Measurements from ENCODE around the gene OXT. TPM values are rescaled to one million over a fixed set of nuclear protein-coding genes. Genes with fewer than 3 reads are reported as not detected.

The OXT gene
- total RNA-seq, 2 experiments from 2014 or later: not detected

GRCh38 chr20:3094848-3095629, 23.6 kb downstream of the OXT start:
- H3K36me3 Mint-ChIP-seq (ENCODE audit: low read depth): no peaks in the 10 kb centered on the region
- no peaks in the 10 kb centered on the region for H3K9me3 Mint-ChIP-seq (ENCODE audit: insufficient read depth)
- ChIA-PET POLR2A (no interaction called here), CTCF (no interaction called here)
- ATAC-seq (no peak), DNase-seq (no peak)
- H3K4me1 Mint-ChIP-seq (ENCODE audit: low read depth): peaks cover 22% of the 10 kb centered on the region
- peaks cover 22% of the 10 kb centered on the region for H3K27me3 Mint-ChIP-seq (ENCODE audit: low read depth)
- H3K27ac Mint-ChIP-seq: no peak overlapping the region
- no peak overlapping the region for H3K4me3 Mint-ChIP-seq

- CTCF ChIA-PET: interaction anchor here (1.3 to 1.9 kb wide), 3 partner anchors 23 to 216 kb away, joined by 5 to 6 read pairs (median 6); no protein-coding TSS in a partner anchor
- peaks cover 16% of the 10 kb centered on the region for H3K27me3 Mint-ChIP-seq (ENCODE audit: low read depth)
- no peaks in the 10 kb centered on the region for H3K36me3 Mint-ChIP-seq (ENCODE audit: low read depth)
These were observed 29.1 kb downstream of the OXT start for GRCh38 chr20:3100480-3100879.

GRCh38 chr20:3101251-3101650, 29.8 kb downstream of the OXT start:
- H3K4me1 Mint-ChIP-seq (ENCODE audit: low read depth): peaks cover 15% of the 10 kb centered on the region
- no peaks in the 10 kb centered on the region for H3K36me3 Mint-ChIP-seq (ENCODE audit: low read depth)
- H3K4me3 Mint-ChIP-seq: no peak overlapping the region
- DNase-seq (no peak), ATAC-seq (no peak)
- ChIA-PET POLR2A (no interaction called here), CTCF (interaction anchor here (0.7 to 1.9 kb wide), 5 partner anchors 10 to 215 kb away, joined by 3 to 7 read pairs (median 6); no protein-coding TSS in a partner anchor)
- no peaks in the 10 kb centered on the region for H3K9me3 Mint-ChIP-seq (ENCODE audit: insufficient read depth)
- no peak overlapping the region for H3K27ac Mint-ChIP-seq
- peaks cover 12% of the 10 kb centered on the region for H3K27me3 Mint-ChIP-seq (ENCODE audit: low read depth)

More at GRCh38 chr20:3100480-3100879, 29.1 kb downstream of the OXT start:
- H3K9me3 Mint-ChIP-seq (ENCODE audit: insufficient read depth): no peaks in the 10 kb centered on the region
- H3K27ac Mint-ChIP-seq: no peak overlapping the region
- H3K4me3 Mint-ChIP-seq: no peak overlapping the region
- POLR2A ChIA-PET: no interaction called here
- H3K4me1 Mint-ChIP-seq (ENCODE audit: low read depth): peaks cover 15% of the 10 kb centered on the region
- ATAC-seq (no peak), DNase-seq (no peak)

- Mint-ChIP-seq H3K4me3 (no peak overlapping the region), H3K36me3 (ENCODE audit: low read depth) (peaks cover under 1% of the 10 kb centered on the region), H3K27me3 (ENCODE audit: low read depth) (peaks cover 12% of the 10 kb centered on the region), H3K4me1 (ENCODE audit: low read depth) (peaks cover 16% of the 10 kb centered on the region), H3K27ac (no peak overlapping the region), H3K9me3 (ENCODE audit: insufficient read depth) (no peaks in the 10 kb centered on the region)
- peak; percentile 77 for DNase-seq
- ChIA-PET POLR2A (no interaction called here), CTCF (interaction anchor here (0.7 to 1.9 kb wide), 6 partner anchors 11 to 214 kb away, joined by 3 to 7 read pairs (median 6); no protein-coding TSS in a partner anchor)
- peak; percentile 74 for ATAC-seq
These were observed 30.5 kb downstream of the OXT start for GRCh38 chr20:3101737-3102574.

GRCh38 chr20:3102575-3103368, 31.4 kb downstream of the OXT start:
- POLR2A ChIA-PET: no interaction called here
- Mint-ChIP-seq H3K27me3 (ENCODE audit: low read depth) (peaks cover 12% of the 10 kb centered on the region), H3K9me3 (ENCODE audit: insufficient read depth) (no peaks in the 10 kb centered on the region), H3K36me3 (ENCODE audit: low read depth) (peaks cover 3% of the 10 kb centered on the region), H3K4me3 (no peak overlapping the region), H3K4me1 (ENCODE audit: low read depth) (peaks cover 20% of the 10 kb centered on the region), H3K27ac (no peak overlapping the region)
- ATAC-seq: no peak
- CTCF ChIA-PET: interaction anchor here (1.3 to 2.3 kb wide), 4 partner anchors 11 to 34 kb away, joined by 6 to 7 read pairs (median 6); no protein-coding TSS in a partner anchor
- DNase-seq: no peak

GRCh38 chr20:3103369-3104032, 32.1 kb downstream of the OXT start:
- Mint-ChIP-seq H3K9me3 (ENCODE audit: insufficient read depth) (no peaks in the 10 kb centered on the region), H3K4me1 (ENCODE audit: low read depth) (peaks cover 20% of the 10 kb centered on the region), H3K27me3 (ENCODE audit: low read depth) (peaks cover 12% of the 10 kb centered on the region), H3K36me3 (ENCODE audit: low read depth) (peaks cover 3% of the 10 kb centered on the region), H3K4me3 (no peak overlapping the region), H3K27ac (no peak overlapping the region)
- DNase-seq: no peak
- ChIA-PET CTCF (interaction anchor here (0.8 to 2.3 kb wide), 3 partner anchors 11 to 50 kb away, joined by 3 to 7 read pairs (median 4); no protein-coding TSS in a partner anchor), POLR2A (no interaction called here)
- no peak for ATAC-seq

GRCh38 chr20:3105256-3106137, 34.1 kb downstream of the OXT start:
- no peak for ATAC-seq
- ChIA-PET CTCF (interaction anchor here (2.3 kb wide), 1 partner anchor 9 kb away, joined by 7 read pairs; no protein-coding TSS in a partner anchor), POLR2A (no interaction called here)
- Mint-ChIP-seq H3K27me3 (ENCODE audit: low read depth) (peaks cover 12% of the 10 kb centered on the region), H3K4me3 (no peak overlapping the region), H3K9me3 (ENCODE audit: insufficient read depth) (no peaks in the 10 kb centered on the region), H3K36me3 (ENCODE audit: low read depth) (peaks cover 3% of the 10 kb centered on the region), H3K27ac (no peak overlapping the region), H3K4me1 (ENCODE audit: low read depth) (peaks cover 20% of the 10 kb centered on the region)
- no peak for DNase-seq

GRCh38 chr20:3106185-3106584, 34.8 kb downstream of the OXT start:
- DNase-seq (no peak), ATAC-seq (no peak)
- ChIA-PET CTCF (no interaction called here), POLR2A (no interaction called here)
- H3K27ac Mint-ChIP-seq: no peak overlapping the region
- H3K4me3 Mint-ChIP-seq: no peak overlapping the region
- H3K36me3 Mint-ChIP-seq (ENCODE audit: low read depth): peaks cover 3% of the 10 kb centered on the region
- H3K27me3 Mint-ChIP-seq (ENCODE audit: low read depth): peaks cover 9% of the 10 kb centered on the region
- peaks cover 20% of the 10 kb centered on the region for H3K4me1 Mint-ChIP-seq (ENCODE audit: low read depth)
- no peaks in the 10 kb centered on the region for H3K9me3 Mint-ChIP-seq (ENCODE audit: insufficient read depth)

GRCh38 chr20:3106658-3107463, 35.4 kb downstream of the OXT start:
- ChIA-PET CTCF (interaction anchor here (0.6 to 1.2 kb wide), 2 partner anchors 10 to 53 kb away, joined by 3 read pairs; no protein-coding TSS in a partner anchor), POLR2A (no interaction called here)
- no peak overlapping the region for H3K4me3 Mint-ChIP-seq
- H3K27me3 Mint-ChIP-seq (ENCODE audit: low read depth): peaks cover 9% of the 10 kb centered on the region
- H3K36me3 Mint-ChIP-seq (ENCODE audit: low read depth): peaks cover 3% of the 10 kb centered on the region
- H3K27ac Mint-ChIP-seq: no peak overlapping the region
- no peak for ATAC-seq
- H3K9me3 Mint-ChIP-seq (ENCODE audit: insufficient read depth): no peaks in the 10 kb centered on the region
- H3K4me1 Mint-ChIP-seq (ENCODE audit: low read depth): peaks cover 18% of the 10 kb centered on the region
- no peak for DNase-seq

All from activated CD8-positive, alpha-beta T cell treated with anti-CD3 and anti-CD28 coated beads, Interleukin-2, amount 10 ng/mL, durations not matched to agents 7 days and 5 days (primary cell).